GM19455 (cell line): ENCODE measurements around the gene C1S.
"Not testable (repeated sequence)": the region's sequence is repeated elsewhere in the genome, so short reads cannot be mapped to it uniquely, and the experiment has no call there.

Source experiments
- ATAC-seq: cut with Tn5 transposase; IDR thresholded peaks from one replicate; pipeline ENCODE4 v1.9.1; 2021; ENCODE audit not compliant: unreplicated experiment

Gene C1S

GRCh38 chr12:7101047-7101693 is 40.7 kb downstream of the C1S start:
- no peak for ATAC-seq

GRCh38 chr12:7101694-7102131 is 41.2 kb downstream of the C1S start:
- ATAC-seq = no peak

- no peak for ATAC-seq
These were observed 42.1 kb downstream of the C1S start for GRCh38 chr12:7102582-7102981.

- no peak for ATAC-seq
These were observed 43.5 kb downstream of the C1S start for GRCh38 chr12:7103837-7104584.

GRCh38 chr12:7106082-7106481 is 45.6 kb downstream of the C1S start:
- ATAC-seq = no peak

- not testable (repeated sequence) for ATAC-seq
These were observed 46.7 kb downstream of the C1S start for GRCh38 chr12:7107181-7107580.

- no peak for ATAC-seq
These were observed 47.1 kb downstream of the C1S start for GRCh38 chr12:7107636-7108002.

GRCh38 chr12:7108003-7108795 is 47.7 kb downstream of the C1S start:
- ATAC-seq = peak; percentile 88

GRCh38 chr12:7108796-7109571 is 48.5 kb downstream of the C1S start, which contains the start of gene C1RL:
C1RL (minus strand) TSS chr12:7109214; CDS start chr12:7109180, 34 bp downstream.
- ATAC-seq = peak; percentile 6

- no peak for ATAC-seq
These were observed 49.0 kb downstream of the C1S start for GRCh38 chr12:7109572-7109920.

- ATAC-seq = no peak
These were observed 50.1 kb downstream of the C1S start for GRCh38 chr12:7110661-7111060.

- ATAC-seq = no peak
These were observed 51.5 kb downstream of the C1S start for GRCh38 chr12:7112041-7112440.

- ATAC-seq = no peak
These were observed 52.9 kb downstream of the C1S start for GRCh38 chr12:7113389-7113871.

GRCh38 chr12:7114008-7114407 is 53.5 kb downstream of the C1S start:
- ATAC-seq = no peak

GRCh38 chr12:7114851-7115250 is 54.3 kb downstream of the C1S start:
- ATAC-seq = no peak

- ATAC-seq = no peak
These were observed 55.7 kb downstream of the C1S start for GRCh38 chr12:7116196-7116595.

- no peak for ATAC-seq
These were observed 56.4 kb downstream of the C1S start for GRCh38 chr12:7116916-7117315.

- no peak for ATAC-seq
These were observed 57.2 kb downstream of the C1S start for GRCh38 chr12:7117670-7118069.

- ATAC-seq = no peak
These were observed 58.4 kb downstream of the C1S start for GRCh38 chr12:7118881-7119280.

GRCh38 chr12:7120166-7120565 is 59.6 kb downstream of the C1S start:
- no peak for ATAC-seq
